GM21737 (cell line): ENCODE results near the gene ADGRA1.

Experiments
- ATAC-seq: cut with Tn5 transposase; IDR thresholded peaks from one replicate; pipeline ENCODE4 v1.9.1; 2021; ENCODE audit warnings: mild to moderate bottlenecking, moderate library complexity; ENCODE audit not compliant: unreplicated experiment

ADGRA1 gene

DNA sequence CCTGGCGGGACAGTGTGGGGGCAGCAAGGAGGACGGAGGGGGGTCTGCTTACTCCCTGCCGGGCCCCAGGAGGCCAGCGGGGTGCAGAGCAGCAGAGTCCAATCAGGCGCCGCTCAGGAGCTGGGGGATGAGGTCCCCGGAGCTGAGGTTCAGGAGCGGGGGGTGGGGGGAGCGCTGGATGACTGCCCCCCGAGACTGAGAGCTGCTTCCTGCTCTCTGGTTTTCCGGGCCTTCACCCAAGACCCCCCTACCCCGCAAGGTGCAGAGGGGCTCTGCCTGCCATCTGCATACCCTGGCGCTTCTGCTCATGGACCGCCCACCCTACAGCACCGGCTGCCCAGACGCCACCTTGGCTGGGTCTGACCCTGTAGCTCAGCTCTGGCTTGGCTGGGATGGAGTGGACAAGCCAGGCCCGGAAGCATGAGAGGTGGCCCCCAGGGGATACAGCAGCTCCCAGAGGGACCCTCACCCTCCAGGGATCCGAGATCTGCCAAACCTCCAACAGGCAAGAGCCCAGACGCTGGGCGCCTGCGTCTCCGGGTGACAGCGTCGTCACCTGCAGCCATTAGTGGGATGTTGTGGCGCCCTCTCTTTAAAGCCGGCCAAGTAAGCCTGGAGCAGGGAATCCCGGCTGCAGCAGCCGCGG is 73.2 kb downstream of the ADGRA1 start:
- ATAC-seq, result no peak

GRCh38 chr10:133161486-133162109 is 73.9 kb downstream of the ADGRA1 start:
- ATAC-seq, result no peak

- no peak for ATAC-seq
These were observed 74.6 kb downstream of the ADGRA1 start for GRCh38 chr10:133162178-133162909.

DNA sequence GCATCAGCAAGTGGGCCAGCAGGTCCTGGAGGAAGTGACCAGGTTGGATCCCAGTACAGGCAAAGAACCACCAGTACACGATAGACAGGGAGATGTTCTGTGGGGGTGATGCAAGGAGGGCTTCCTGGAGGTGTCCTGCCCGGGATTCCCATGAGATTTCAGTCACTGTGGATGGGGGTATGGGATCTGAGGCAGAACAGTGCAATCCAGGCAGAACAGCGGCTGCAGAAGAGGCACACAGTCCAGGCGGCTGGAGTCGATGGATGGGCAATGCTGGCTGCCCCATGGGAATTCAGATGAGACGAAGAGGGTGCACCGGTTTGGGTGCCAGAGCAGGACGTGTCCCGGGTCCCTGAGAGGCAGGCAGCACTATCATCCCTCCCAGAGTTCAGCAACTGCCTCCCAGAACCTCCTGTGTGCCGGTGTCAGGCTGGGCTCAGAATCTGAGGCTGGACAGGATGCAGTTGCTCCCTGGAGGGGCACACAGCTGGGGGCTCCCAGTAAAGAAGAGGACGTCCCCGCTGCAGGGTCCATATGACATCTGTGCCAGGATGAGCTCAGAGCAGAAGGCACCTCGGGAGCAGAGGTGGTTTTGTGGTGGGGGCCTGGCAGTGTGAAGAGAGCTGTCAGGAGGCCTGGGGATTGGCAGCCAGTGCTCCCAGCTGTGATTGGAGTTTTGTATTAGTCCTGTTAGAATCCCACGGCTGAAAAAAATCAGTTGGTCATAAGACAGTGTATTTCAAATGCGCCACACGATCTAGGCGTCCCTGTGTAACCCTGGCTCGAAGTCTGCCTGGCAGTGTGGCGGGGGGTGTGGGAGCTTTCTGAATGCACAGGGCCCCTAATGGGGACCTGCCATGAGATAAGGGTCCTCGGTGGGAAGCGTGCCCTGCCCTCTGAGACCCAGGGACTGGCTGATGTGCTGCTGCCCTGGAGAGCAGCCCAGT is 75.5 kb downstream of the ADGRA1 start:
- no peak for ATAC-seq

DNA sequence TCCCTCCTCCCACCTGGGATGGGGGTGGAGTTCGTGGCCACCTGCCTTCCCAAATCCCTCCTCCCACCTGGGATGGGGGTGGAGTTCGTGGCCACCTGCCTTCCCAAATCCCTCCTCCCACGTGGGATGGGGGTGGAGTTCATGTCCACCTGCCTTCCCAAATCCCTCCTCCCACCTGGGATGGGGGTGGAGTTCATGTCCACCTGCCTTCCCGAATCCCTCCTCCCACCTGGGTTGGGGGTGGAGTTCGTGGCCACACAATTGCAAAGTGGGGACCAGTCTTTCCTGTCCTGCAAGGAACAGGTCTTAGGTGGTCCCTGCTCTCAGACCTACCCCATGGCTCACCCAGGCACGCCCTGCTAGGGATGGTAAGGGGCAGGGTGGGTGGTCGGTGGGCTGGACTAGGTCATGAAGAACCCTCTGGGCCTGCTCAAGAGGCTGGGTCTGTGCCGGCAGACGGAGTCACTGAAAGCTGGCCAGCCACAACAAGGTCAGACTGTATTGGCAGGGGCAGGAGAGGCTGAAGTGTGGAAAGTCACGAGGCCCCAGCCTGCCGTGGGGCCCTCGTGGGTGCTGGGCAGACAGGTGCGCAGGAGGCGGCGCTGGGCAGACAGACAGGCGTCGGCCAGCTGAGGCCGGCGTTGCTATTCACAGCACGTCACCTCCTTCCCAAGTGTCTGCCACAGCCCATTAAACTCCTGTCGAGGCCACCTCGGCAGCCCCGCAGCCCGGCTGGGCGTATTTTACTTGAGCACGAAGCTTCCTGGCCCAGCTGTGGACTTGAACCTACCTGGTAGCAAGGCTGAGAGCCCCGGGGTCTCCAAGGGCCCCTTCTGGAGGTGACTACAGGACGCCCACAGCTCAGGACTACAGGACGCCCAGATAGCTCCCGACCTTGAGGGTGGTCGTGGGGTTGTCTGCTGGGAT is 76.4 kb downstream of the ADGRA1 start:
- no peak for ATAC-seq

GRCh38 chr10:133164816-133165555 is 77.3 kb downstream of the ADGRA1 start:
- ATAC-seq, result no peak

DNA sequence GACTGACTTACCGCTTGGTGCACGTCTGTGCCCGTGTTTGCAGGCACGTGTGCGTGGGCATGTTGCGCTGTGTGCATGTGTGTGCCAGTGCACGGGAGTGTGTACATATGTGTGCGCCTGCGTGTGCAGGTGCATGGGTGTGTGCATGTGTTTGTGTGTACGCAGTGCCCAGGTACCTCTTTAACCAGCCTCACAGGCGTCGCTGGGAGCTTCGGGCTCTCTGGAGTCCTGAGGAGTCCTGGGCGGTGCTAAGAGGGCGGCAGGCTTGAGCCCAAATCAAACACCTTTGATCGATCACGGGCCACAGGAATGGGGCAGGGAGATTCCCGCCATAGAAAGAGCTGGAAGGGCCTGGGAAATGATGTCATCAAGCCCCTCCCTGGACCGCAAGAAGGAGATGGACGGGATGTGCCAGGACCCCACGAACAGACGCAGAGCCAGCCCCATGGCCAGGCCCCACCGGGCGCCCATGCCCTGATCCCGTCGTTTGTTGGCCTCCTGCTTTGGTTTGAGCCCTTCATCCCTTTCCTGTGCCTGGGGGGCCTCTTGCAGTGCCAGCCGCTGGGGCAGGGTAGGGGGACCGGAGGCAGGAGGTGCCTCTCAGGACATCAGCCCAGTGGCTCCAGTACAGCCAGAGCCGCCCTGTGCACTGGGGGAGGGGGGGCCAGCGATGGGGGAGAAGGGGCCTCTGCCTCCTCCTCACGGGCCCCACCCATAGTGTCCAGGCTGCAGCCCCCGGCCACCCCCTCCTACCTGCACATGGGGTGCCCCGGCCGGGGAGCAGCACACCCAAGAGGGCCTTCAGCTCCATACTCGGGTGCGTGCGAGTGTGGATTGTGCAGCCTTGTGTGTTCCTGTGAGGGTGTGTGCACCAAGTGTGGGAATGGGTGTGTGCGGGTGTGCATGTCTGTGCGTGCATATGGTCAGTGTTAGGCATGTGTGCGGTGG is 78.1 kb downstream of the ADGRA1 start:
- ATAC-seq, result no peak

DNA sequence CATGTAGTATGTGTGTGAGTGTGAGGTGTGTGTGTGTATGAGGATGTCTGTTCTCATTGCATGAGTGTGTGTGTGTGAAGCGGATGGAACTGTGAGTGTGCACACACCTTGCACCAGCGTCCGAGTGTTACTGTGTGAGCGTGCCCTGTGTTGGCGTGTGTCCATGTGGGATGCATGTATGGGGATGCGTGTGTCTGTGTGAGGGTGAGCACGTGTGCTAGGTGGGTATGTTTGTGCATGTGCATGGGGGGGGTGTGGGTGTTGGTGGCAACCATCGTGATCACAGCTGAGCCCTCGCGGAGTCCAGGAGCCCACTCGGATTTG is 78.7 kb downstream of the ADGRA1 start:
- no peak for ATAC-seq

DNA sequence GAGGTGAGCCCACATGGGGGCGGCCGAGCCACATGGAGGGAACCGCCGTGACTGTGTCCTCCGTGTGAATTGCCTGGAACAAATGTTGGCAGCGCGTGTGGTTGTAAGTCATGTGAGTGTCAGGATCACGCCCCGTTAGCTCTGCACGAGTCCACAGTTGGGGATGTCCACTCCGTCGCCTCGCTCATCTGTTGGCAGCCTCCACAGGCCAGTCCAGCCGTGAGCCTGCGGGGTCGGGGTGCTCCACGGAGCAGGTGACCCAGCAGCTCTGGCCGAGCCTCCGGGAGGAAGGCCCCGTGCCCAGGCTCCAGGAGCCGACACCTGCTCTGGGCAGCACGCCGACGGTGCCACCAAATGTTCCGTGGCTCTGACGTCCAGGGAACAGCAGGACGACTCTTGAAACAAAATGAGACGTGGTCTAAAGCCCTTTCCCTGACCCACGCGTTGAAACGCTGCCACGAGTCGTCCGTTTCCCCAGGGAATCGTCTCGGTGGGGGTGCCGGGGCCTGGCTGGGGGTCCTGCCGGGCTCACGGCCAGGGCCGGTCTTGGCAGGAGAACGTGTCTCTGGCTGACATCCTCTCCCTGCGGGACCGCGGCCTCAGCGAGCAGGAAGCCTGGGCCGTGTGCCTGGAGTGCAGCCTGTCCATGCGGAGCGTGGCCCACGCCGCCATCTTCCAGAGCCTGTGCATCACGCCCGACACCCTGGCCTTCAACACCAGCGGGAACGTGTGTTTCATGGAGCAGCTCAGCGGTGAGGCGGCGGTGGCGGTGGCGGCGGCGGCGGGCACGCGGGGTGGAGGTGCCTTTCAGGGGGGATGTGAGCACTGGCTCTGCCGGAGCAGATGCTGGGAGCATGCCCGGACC is 79.3 kb downstream of the ADGRA1 start:
- no peak for ATAC-seq

- no peak for ATAC-seq
These were observed 80.2 kb downstream of the ADGRA1 start for GRCh38 chr10:133167693-133168616.

DNA sequence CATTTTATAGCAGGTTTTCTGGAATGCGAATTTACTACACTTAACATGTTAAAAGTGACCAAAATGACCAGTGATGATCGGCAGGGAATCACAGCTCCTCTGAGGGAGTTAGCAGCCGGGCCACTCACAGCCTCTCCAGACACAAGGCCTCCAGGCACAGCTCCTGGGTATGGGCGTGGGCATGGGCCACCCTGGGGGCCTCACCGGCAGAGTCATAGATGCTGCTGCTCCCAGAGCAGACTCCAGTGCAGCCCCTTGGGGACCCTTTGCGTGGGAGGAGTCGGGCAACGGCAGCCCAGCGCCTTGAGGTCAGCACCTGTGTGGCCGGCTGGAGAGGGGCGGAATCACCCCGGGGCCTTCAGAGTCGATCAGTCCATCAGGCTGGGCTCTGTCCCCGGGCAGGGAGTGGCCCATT is 80.9 kb downstream of the ADGRA1 start:
- ATAC-seq, result no peak

- ATAC-seq, result no peak
These were observed 81.6 kb downstream of the ADGRA1 start for GRCh38 chr10:133169173-133169947.

- no peak for ATAC-seq
These were observed 82.4 kb downstream of the ADGRA1 start for GRCh38 chr10:133170092-133170491.

GRCh38 chr10:133173860-133174640 is 86.3 kb downstream of the ADGRA1 start:
- ATAC-seq, result no peak
